ENCODE measurements around the gene TMEM214. TPM values are rescaled to one million over a fixed set of nuclear protein-coding genes. Genes with fewer than 3 reads are reported as not detected.

TMEM214 gene
- polyA plus RNA-seq (10.3 and 14.9 TPM in 2 replicates), polyA minus RNA-seq (14.6 TPM in 2 replicates)

- no peaks in the 10 kb centered on the region for H3K36me3 ChIP-seq (ENCODE audit: insufficient read depth, low read length)
- H4K20me1 ChIP-seq (ENCODE audit: insufficient read depth): no peaks in the 10 kb centered on the region
- H3K9ac ChIP-seq (ENCODE audit: low read length): peak within 1 kb of the TSS; percentile 68
- TF ChIP-seq EP300 (conservative IDR thresholded peaks at IDR 0.05; ENCODE audit: poor library complexity, severe bottlenecking): peak; percentile 42
- no peak for TF ChIP-seq EZH2 (IDR thresholded peaks at IDR 0.05; ENCODE audit: borderline replicate concordance, insufficient read depth, low read length, poor library complexity, severe bottlenecking)
- peak; percentile 39 for TF ChIP-seq RAD21 (conservative IDR thresholded peaks at IDR 0.05)
- TF ChIP-seq TAF1 (IDR thresholded peaks at IDR 0.05; ENCODE audit: low read depth): peak; percentile 37
- no peak for TF ChIP-seq CTCF (IDR thresholded peaks at IDR 0.05; ENCODE audit: poor library complexity, severe bottlenecking)
- peak; percentile 58 for TF ChIP-seq POLR2AphosphoS5 (IDR thresholded peaks at IDR 0.05)
- TF ChIP-seq MXI1 (conservative IDR thresholded peaks at IDR 0.05; ENCODE audit: poor library complexity, severe bottlenecking): peak; percentile 89
- peak; percentile 28 for TF ChIP-seq REST (IDR thresholded peaks at IDR 0.05; ENCODE audit: borderline replicate concordance)
- TF ChIP-seq SMC3 (conservative IDR thresholded peaks at IDR 0.05; ENCODE audit: poor library complexity): peak; percentile 20
- H3K4me3 ChIP-seq (ENCODE audit: low read length): peak within 1 kb of the TSS; percentile 87
- H3K9me3 ChIP-seq (ENCODE audit: low read length): no peaks in the 10 kb centered on the region
- peak within 1 kb of the TSS; percentile 95 for H3K4me2 ChIP-seq (ENCODE audit: low read length)
- H3K9me2 ChIP-seq (ENCODE audit: insufficient read depth, low read length): no peaks in the 10 kb centered on the region
- H3F3A ChIP-seq (ENCODE audit: insufficient read depth, low read length, poor library complexity, severe bottlenecking): no peaks in the 10 kb centered on the region
- H3K27me3 ChIP-seq (ENCODE audit: insufficient read depth, low read depth, low read length): no peaks in the 10 kb centered on the region
- H3K27ac ChIP-seq (ENCODE audit: low read length): peak within 1 kb of the TSS; percentile 38
- peaks cover 3% of the 10 kb centered on the region for H3K79me2 ChIP-seq (replicated peaks; ENCODE audit: insufficient read depth, low read length)
- peak within 1 kb of the TSS; percentile 42 for H2AFZ ChIP-seq (ENCODE audit: low read depth, low read length)
These were observed at the start of gene TMEM214 for GRCh38 chr2:27032495-27033252. TMEM214 (plus strand) TSS chr2:27032965; CDS start chr2:27033016, 51 bp downstream.

- TF ChIP-seq SMC3 (conservative IDR thresholded peaks at IDR 0.05; ENCODE audit: poor library complexity) (no peak), MXI1 (conservative IDR thresholded peaks at IDR 0.05; ENCODE audit: poor library complexity, severe bottlenecking) (no peak), RAD21 (conservative IDR thresholded peaks at IDR 0.05) (no peak), CTCF (IDR thresholded peaks at IDR 0.05; ENCODE audit: poor library complexity, severe bottlenecking) (no peak), EP300 (conservative IDR thresholded peaks at IDR 0.05; ENCODE audit: poor library complexity, severe bottlenecking) (no peak), TAF1 (IDR thresholded peaks at IDR 0.05; ENCODE audit: low read depth) (no peak), POLR2AphosphoS5 (IDR thresholded peaks at IDR 0.05) (no peak), REST (IDR thresholded peaks at IDR 0.05; ENCODE audit: borderline replicate concordance) (no peak), EZH2 (IDR thresholded peaks at IDR 0.05; ENCODE audit: borderline replicate concordance, insufficient read depth, low read length, poor library complexity, severe bottlenecking) (no peak)
- no peaks in the 10 kb centered on the region for H3K9me3 ChIP-seq (ENCODE audit: low read length)
- no peaks in the 10 kb centered on the region for H3F3A ChIP-seq (ENCODE audit: insufficient read depth, low read length, poor library complexity, severe bottlenecking)
- no peak overlapping the region for H3K27ac ChIP-seq (ENCODE audit: low read length)
- peaks cover 34% of the 10 kb centered on the region for H3K79me2 ChIP-seq (replicated peaks; ENCODE audit: insufficient read depth, low read length)
- no peak overlapping the region for H3K9ac ChIP-seq (ENCODE audit: low read length)
- no peaks in the 10 kb centered on the region for H3K27me3 ChIP-seq (ENCODE audit: insufficient read depth, low read depth, low read length)
- H3K4me3 ChIP-seq (ENCODE audit: low read length): no peak overlapping the region
- peaks cover 7% of the 10 kb centered on the region for H3K36me3 ChIP-seq (ENCODE audit: insufficient read depth, low read length)
- no peaks in the 10 kb centered on the region for H4K20me1 ChIP-seq (ENCODE audit: insufficient read depth)
- H3K4me2 ChIP-seq (ENCODE audit: low read length): no peak overlapping the region
- no peak overlapping the region for H2AFZ ChIP-seq (ENCODE audit: low read depth, low read length)
- H3K9me2 ChIP-seq (ENCODE audit: insufficient read depth, low read length): no peaks in the 10 kb centered on the region
These were observed 49.0 kb upstream of the TMEM214 start for GRCh38 chr2:26983746-26984145.
